NK-92 treated with Interleukin-12 subunit alpha and Interleukin-12 subunit beta, amount 100 ng/mL, for 24 hours (cell line): Measurements from ENCODE around the gene MOK.
"Not testable (repeated sequence)": the region's sequence is repeated elsewhere in the genome, so short reads cannot be mapped to it uniquely, and the experiment has no call there.

Source experiments
- DNase-seq: peaks from one replicate; lab custom pipeline; 2025; lab: John Stamatoyannopoulos, UW

Gene MOK

GRCh38 chr14:102246071-102246470, 58.9 kb downstream of the MOK start:
- no peak for DNase-seq

- DNase-seq: not testable (repeated sequence)
These were observed 61.2 kb downstream of the MOK start for GRCh38 chr14:102243795-102244194.

GRCh38 chr14:102241147-102241546, 63.8 kb downstream of the MOK start:
- no peak for DNase-seq

DNA sequence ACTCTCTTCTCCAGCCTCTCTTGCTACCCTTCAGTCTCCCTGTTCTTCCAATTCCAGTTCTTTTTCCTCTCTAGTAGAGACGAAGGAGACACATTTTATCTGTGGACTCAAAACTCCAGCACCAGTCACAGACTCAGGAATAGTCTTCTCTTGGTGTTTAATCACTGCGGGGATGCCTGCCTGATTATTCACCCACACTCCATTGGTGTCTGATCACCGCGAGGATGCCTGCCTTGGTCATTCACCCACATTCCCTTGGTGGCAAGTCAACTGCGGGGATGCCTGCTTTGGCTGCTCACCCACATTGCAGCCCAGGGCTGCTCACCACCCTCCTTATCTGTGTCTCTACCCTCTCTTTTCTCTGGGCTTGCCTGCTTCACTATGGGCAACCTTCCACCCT, 64.5 kb downstream of the MOK start:
- not testable (repeated sequence) for DNase-seq

DNA sequence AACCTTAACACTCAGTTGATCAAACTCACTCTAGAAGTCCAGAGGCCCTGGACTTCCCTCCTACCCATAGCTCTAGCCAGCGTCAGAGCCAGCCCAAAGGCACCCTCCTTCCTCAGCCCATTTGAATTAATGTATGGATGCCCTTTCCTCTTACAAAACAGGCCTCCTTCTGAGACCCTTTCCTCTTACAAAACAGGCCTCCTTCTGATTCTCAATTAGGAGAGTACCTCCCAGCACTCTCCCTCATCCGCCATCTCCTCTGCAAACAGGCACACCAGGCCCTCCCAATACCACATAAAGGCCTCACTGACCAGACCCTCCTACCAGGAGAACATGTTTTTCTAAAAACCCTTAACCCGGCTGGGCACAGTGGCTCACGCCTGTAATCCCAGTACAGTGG, 65.7 kb downstream of the MOK start:
- DNase-seq: no peak

DNA sequence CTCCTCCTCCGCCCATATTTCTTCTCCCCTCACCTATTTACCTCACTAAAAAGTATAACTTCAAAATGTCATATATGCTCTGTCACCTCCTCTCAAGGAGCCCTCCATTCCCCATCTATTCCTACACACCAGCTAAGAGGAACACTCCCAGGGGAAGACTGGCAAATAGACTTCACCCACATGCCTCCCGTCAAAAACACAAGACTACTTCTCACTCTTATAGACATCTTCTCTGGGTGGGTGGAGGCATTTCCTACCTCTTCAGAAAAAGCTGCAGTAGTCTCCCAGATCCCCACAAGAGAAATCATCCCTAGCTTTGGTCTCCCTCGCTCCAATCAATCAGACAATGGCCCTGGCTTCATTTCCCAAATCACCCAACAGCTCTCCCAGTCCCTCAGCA, 66.2 kb downstream of the MOK start:
- no peak for DNase-seq

GRCh38 chr14:102238131-102238530, 66.8 kb downstream of the MOK start:
- DNase-seq: no peak

- no peak for DNase-seq
These were observed 68.9 kb downstream of the MOK start for GRCh38 chr14:102236026-102236425.

GRCh38 chr14:102235275-102235897, 69.6 kb downstream of the MOK start:
- peak; percentile 35 for DNase-seq

DNA sequence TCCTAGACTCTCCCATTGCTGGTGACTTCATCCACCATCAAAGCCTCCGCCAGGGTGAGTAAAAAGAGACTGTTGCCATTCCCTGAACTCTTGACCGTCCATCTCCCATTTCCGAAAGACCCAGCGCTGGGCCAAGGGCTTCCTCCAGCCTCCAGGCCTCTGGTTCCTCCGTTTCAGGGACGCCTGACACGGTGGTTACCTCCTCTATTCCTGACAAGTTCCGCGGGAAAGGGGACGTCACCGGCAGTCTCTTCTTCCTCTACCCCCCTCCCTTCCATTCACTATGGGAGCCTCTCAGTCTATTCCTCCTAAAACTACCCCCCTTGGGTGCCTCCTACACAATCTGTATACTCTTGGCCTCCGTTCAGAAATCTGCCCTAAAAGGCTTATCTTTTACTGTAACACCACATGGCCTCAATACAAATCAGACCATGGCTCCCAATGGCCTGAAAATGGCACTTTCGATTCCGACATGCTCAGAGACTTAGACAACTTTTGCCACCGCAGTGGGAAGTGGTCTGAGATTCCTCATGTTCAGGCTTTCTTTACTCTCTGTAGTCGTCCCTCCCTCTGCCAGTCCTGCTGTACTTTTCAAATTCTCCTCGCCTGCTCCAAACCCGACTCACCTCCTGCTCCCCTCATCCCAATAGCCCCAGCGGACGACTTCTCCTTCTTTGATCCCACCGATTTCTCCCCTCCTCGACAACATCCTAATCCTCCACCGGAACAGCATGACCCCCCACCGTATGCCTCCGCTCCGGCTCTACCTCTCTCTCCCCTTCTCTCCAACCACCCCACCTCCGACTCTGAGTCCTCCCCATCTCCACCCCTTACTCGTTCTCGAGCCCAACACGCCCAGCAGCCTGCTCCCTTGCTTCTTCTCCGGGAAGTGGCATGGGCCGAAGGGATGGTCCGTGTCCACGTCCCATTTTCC, 70.4 kb downstream of the MOK start:
- no peak for DNase-seq

GRCh38 chr14:102233081-102233480, 71.9 kb downstream of the MOK start:
- no peak for DNase-seq

DNA sequence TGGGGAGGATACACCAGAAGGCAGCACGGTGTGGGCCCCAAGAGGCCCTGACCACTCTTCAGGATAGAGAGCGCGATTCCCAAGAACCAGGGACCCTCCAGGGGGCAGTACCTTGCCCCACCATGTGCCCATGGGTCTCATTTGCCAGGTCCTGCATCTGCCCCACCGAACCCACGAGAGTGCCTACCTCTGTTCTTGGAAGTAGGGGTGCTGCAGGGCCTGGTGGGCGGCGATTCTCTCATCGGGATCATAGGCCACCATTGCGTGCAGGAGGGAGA, 72.7 kb downstream of the MOK start:
- DNase-seq: no peak

- DNase-seq: no peak
These were observed 73.3 kb downstream of the MOK start for GRCh38 chr14:102231476-102232347.

DNA sequence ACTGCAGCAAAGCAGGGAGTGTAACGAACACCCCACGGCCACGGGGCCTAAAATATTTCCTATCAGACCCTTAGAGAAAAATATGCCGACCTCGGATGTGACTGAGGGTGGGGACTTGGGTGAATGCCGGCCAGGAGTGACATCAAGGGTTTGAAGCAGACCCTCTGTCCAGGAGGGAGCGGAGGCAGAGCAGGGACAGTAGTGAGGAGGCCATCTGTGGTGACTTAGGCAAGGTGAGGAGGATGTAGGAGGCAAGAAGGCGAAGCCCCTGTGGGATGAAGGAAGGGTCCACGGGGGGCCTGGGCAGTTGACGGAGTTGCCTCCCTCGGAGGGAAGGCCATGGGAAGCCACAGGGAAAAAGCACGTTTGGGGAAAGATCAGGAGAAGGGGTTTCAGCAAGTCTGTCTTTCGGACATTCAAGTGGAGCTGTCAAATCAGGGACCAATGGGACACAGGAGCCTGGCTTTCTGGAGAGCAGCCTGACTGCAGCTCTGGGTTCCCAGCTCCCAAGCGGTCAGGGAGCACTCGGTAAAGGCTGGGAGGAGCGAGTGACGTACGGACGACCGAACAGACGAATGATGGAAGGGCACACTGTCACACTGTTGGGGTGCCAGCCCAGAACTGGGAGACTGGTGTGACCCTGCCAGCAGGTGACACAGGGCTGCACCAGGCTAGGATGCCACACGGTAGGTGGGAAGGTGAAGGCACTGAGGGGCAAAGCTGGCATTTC, 74.3 kb downstream of the MOK start:
- no peak for DNase-seq

GRCh38 chr14:102229739-102230092, 75.2 kb downstream of the MOK start:
- DNase-seq: no peak

DNA sequence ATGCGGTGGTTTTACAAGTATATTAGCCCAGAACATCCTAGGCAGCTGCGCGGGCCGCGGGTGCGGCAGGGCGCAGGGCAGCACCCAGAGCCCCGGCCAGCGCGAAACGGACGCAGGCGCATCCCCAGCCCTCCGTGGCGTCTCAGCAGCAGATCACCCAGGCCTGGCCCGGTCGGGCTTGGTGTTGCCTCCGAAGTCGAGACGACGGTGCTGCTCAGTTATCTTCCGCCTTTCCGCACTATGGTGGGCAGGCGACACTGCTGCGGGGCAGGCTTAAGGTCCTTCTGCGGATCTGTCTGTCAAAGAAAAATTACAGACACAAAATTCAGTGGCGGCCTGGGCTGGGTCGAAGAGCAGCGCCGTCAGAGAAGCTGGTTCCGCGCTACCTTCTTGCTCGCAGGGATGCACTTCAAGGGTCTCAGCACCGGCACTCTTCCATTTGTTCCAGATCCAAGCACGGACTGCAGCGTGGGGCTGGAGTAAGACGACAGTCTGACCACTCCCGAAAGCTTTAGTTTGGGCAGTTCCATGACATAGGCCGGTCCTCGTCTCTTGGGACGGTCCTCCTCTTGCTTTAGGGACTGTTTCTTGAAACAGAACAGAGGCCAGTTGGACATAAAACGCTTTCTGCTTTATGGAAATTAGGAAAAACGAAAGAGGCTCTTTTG, 75.8 kb downstream of the MOK start:
- DNase-seq: no peak

DNA sequence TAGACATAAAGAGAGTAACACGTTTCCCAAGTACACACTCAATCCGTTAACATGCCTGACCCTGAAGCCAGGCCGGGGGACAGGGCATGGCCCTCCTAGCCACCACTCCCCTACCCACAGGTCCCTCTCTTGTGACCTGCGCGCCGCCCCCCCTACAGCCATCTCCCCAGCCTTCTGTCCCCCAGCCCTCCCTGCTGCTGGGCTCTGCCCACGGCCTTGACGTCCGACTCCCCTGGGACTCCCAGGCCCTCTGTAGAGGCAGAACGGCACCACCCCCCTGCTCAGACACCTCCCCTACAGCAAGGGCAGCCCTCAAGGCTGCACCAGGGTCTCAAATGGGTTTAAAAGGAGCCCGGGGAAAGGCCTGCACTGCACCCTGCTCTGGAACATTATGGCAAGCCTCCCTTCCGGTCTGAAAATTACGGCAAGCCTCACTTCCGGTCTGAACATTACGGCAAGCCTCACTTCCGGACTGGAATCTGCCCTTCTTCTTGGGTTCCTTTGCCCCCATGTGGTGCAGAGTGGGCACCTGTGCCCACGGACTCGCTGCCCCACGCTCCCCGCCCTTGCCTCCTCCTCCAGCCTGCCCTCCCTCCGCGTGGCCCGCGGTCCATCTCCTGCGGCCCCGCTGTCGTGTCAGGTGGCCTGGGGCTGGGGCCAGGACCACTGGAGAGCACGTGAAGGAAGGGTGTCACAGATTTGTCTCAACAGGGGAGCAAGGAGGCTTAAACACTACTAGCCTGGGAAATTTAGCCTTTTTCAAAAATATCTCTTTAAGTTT, 77.6 kb downstream of the MOK start:
- DNase-seq: no peak

DNA sequence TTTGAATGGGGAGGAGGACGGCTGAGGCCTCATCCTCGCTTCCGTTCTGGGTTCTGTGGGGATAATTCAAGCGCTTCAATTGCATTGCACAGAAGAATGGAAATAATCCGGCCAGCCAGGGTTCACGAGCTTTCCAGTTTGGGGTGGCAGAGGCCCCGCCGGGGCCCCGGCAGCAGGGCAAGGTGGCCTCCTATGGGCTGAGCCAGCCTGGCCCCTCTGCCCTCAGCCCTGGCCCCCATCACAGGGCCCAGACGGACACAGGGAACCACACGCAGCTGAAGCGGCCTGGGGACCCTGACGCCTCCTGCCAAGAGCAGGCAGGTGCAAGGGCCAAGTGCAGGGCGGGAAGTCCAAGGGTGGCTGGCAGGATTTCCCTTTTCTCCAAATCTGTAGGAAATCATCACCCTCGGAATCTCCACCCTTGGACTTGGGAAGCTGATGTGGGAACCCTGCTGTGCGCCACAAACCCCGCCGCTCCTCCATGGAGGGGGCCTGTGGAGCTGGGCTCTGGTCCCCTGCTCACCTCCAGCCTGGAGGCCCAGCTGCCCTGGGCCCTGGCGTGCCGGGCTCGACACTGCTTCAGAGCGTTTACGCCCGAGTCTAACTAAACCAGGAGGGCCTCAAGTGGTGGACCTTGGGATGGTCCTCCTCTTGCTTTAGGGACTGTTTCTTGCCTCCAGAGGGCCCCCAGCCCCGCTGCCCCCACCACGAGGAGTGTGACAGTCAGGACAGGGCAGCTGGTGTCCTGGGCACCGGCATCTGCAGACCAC, 78.4 kb downstream of the MOK start:
- DNase-seq: no peak

DNA sequence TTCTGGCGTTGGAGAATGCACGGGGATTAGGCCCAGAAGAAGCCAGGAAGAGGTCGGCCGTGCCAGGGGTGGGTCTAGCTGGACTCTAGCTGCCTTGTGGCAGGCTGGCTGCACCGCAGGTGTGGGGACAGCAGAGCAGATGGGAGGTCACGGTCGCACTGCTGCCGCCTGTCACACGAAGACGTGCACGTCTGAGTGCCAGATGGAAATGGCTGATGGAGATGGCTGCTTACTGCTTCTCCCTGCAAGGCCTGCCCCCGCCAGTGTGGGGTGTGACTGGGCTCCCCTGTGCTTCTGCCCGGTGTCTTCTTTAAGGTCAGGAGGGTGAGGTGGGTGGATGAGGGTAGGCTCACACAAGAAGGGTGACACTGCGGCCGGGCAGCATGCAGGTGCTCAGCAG, 79.0 kb downstream of the MOK start:
- DNase-seq: no peak

DNA sequence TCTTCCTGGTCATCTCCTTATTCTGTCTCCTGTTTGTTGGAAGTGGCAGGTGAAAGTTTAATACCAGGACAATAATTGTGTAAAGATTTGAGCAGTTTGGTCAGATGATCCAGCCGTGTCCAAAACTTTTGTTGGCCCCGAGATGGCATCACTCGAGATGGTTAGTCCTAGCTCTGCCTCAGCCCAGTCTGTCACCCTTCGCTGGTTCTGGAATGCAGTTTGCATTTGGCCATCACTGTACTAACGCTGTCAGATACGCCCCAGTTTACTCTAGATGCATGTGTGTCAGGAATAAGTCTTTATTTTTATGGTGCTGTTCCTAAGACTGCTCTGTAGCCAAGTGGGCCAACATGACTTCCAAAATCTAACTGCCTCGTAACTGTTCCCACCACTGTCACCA, 79.6 kb downstream of the MOK start:
- DNase-seq: no peak
